GM12891 (cell line): Measurements from ENCODE around the gene KRTAP3-3.

ENCODE experiments used
- PAX5 ChIP-seq: IDR thresholded peaks from 2 replicates; pipeline ENCODE4 v1.6.1; 2011; ENCODE audit warnings: low read length, moderate library complexity, mild to moderate bottlenecking; ENCODE audit not compliant: insufficient read depth, severe bottlenecking
- POLR2A ChIP-seq: IDR thresholded peaks from 2 replicates; pipeline ENCODE4 v1.6.1; 2011; ENCODE audit warnings: low read depth, low read length, control low read depth
- POLR2AphosphoS5 ChIP-seq: IDR thresholded peaks from 2 replicates; pipeline ENCODE4 v1.6.1; 2011; ENCODE audit warnings: low read depth, low read length, control low read depth
- TAF1 ChIP-seq: IDR thresholded peaks from 2 replicates; pipeline ENCODE4 v1.6.1; 2011; ENCODE audit warnings: low read depth, low read length, control low read depth

- TF ChIP-seq TAF1 (no peak), POLR2AphosphoS5 (no peak), POLR2A (no peak), PAX5 (no peak)
Measured at GRCh38 chr17:40952154-40952553, 41.8 kb downstream of the KRTAP3-3 start.
